ENCODE results near the gene GCNT4. TPM values are rescaled to one million over a fixed set of nuclear protein-coding genes. Genes with fewer than 3 reads are reported as not detected.
"Not testable (repeated sequence)": the region's sequence is repeated elsewhere in the genome, so short reads cannot be mapped to it uniquely, and the experiment has no call there.

Gene GCNT4
- total and polyA plus RNA-seq, 7 donors = 0.69 to 3.2 (median 1.8) TPM

- no peak overlapping the region for H3K4me3 ChIP-seq
- DNase-seq = no peak
- no peaks in the 10 kb centered on the region for H3K27me3 ChIP-seq
- no peak for TF ChIP-seq POLR2A (IDR thresholded peaks at IDR 0.05)
- WGBS, 2 donors = 92 to 93% methylated on average over 3 of the region's 3 CpGs
- H3K4me1 ChIP-seq = no peaks in the 10 kb centered on the region
- H3K27ac ChIP-seq = no peak overlapping the region
- intact Hi-C loops (cut with DNase I) = no loop called here
- H3K9me3 ChIP-seq = no peaks in the 10 kb centered on the region
- no peaks in the 10 kb centered on the region for H3K36me3 ChIP-seq
Observed at GRCh38 chr5:75088648-75089047, 36.3 kb upstream of the GCNT4 start.

DNA sequence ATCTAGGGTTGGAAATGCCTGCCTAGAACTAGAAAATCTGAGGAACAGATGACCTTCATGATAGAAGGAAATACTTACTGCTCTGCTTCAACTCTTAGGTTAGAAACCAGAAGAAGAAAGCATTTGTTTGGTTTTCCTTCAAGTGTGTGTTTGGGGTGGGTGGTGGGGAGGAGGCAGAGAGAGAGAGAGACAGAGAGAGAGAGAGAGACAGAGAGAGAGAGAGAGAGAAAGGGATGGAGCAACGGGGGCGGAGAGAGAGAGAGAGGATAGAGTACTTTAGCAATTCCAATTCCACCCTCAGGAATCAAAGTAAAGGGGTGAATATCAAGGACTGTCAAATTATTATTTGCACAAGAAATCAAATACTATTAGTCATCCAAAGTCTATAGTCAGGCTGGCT lies 29.2 kb upstream of the GCNT4 start:
- DNase-seq = no peak
- 81 to 88% methylated on average over 2 of the region's 2 CpGs for WGBS, 2 donors
- Histone ChIP-seq H3K9me3 (no peaks in the 10 kb centered on the region), H3K36me3 (no peaks in the 10 kb centered on the region), H3K4me3 (no peak overlapping the region), H3K4me1 (no peaks in the 10 kb centered on the region), H3K27ac (no peak overlapping the region), H3K27me3 (no peaks in the 10 kb centered on the region)
- TF ChIP-seq EP300 (IDR thresholded peaks at IDR 0.05) (no peak), POLR2A (IDR thresholded peaks at IDR 0.05) (no peak), POLR2AphosphoS5 (IDR thresholded peaks at IDR 0.05) (no peak)
- intact Hi-C loops (cut with DNase I) = no loop called here

DNA sequence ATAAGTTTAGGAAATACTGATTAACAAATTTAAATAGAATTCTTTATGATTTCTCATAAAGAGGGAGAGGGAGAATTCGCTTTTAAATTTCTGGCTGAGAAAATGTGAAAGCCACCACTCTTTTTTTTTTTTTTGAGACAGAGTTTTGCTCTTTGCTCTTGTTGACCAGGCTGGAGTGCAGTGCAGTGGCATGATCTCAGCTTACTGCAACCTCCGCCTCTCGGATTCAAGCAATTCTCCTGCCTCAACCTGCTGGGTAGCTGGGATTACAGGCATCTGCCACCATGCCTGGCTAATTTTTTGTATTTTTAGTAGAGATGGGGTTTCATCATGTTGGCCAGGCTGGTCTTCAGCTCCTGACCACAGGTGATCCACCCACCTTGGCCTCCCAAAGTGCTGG lies 27.0 kb upstream of the GCNT4 start:
- H3K4me3 ChIP-seq; H3K4me1 ChIP-seq; H3K27ac ChIP-seq; intact Hi-C loops (cut with DNase I); H3K27me3 ChIP-seq; H3K36me3 ChIP-seq; DNase-seq; H3K9me3 ChIP-seq: not testable (repeated sequence)
- WGBS, 2 donors = 90 to 92% methylated on average over 3 of the region's 3 CpGs

- TF ChIP-seq EP300 (IDR thresholded peaks at IDR 0.05) = no peak
- no peak for TF ChIP-seq POLR2A (IDR thresholded peaks at IDR 0.05)
- TF ChIP-seq CTCF (IDR thresholded peaks at IDR 0.05) = no peak
- TF ChIP-seq POLR2AphosphoS5 (IDR thresholded peaks at IDR 0.05) = no peak
- Histone ChIP-seq H3K27me3 (no peaks in the 10 kb centered on the region), H3K9me3 (no peaks in the 10 kb centered on the region), H3K36me3 (no peaks in the 10 kb centered on the region), H3K4me3 (no peak overlapping the region), H3K27ac (no peak overlapping the region), H3K4me1 (no peaks in the 10 kb centered on the region)
- WGBS, 2 donors = 78 to 81% methylated on average over 5 of the region's 5 CpGs
- DNase-seq = no peak
- intact Hi-C loops (cut with DNase I) = no loop called here
Observed at GRCh38 chr5:75078027-75078426, 25.7 kb upstream of the GCNT4 start.

- Histone ChIP-seq H3K27ac (no peak overlapping the region), H3K4me3 (no peak overlapping the region), H3K27me3 (no peaks in the 10 kb centered on the region), H3K9me3 (no peaks in the 10 kb centered on the region), H3K4me1 (no peaks in the 10 kb centered on the region), H3K36me3 (no peaks in the 10 kb centered on the region)
- DNase-seq = no peak
- TF ChIP-seq EP300 (IDR thresholded peaks at IDR 0.05) = no peak
- TF ChIP-seq CTCF (IDR thresholded peaks at IDR 0.05) = no peak
- intact Hi-C loops (cut with DNase I) = no loop called here
Observed at GRCh38 chr5:75072061-75072460, 19.7 kb upstream of the GCNT4 start.

DNA sequence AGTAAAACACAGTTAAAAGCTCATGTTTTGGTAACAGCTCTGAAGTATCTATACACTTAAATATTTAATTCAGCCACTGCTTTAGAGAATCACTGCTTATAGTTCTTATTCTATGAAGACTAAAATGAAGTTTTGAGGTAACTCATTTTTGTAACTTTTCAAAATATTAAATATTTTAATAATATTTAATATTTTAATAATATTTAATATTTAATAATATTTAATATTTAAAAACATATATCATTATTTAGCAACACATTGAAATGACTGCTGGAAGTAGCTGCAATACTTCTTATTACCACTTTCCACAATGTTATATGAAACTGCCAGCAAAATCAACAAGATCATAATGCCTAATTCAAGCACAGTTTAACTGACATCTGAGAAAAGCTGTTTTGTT lies 18.7 kb upstream of the GCNT4 start:
- H3K36me3 ChIP-seq = no peaks in the 10 kb centered on the region
- no peak overlapping the region for H3K4me3 ChIP-seq
- no peak for DNase-seq
- H3K4me1 ChIP-seq = no peaks in the 10 kb centered on the region
- TF ChIP-seq EP300 (IDR thresholded peaks at IDR 0.05) (no peak), POLR2A (IDR thresholded peaks at IDR 0.05) (no peak), CTCF (IDR thresholded peaks at IDR 0.05) (no peak), POLR2AphosphoS5 (IDR thresholded peaks at IDR 0.05) (no peak)
- H3K9me3 ChIP-seq = no peaks in the 10 kb centered on the region
- no peaks in the 10 kb centered on the region for H3K27me3 ChIP-seq
- intact Hi-C loops (cut with DNase I) = no loop called here
- no peak overlapping the region for H3K27ac ChIP-seq

Measured in sigmoid colon (tissue), 7 donors.